ENCODE measurements around the gene MN1. TPM values are rescaled to one million over a fixed set of nuclear protein-coding genes. Genes with fewer than 3 reads are reported as not detected.

Gene MN1
- total RNA-seq, 1 donor from 2014 or later = 4.5 TPM

DNA sequence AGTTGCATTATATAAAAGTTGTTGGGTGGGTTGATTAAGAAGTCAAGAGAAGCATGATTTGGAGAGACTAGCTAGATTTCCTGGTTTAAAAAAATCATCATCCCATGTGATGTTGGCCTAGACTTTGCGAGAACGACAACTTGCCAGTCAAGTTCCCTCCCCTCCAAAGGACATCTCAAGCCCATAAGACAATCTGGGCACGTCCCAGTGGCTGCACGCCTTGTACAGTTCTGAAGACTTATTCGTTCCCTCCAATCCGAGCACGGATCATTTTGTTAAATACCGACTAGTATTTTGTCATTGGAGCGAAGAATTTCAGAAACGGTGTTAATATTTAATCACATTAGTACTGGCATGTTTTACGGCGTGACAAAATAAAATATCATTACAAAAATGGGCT lies 8.0 kb downstream of the MN1 start:
- peaks cover 51% of the 10 kb centered on the region for H3K27me3 ChIP-seq (ENCODE audit: control insufficient read depth, insufficient read depth, low read length)
- H3K36me3 ChIP-seq (ENCODE audit: control insufficient read depth, insufficient read depth, low read length) = no peaks in the 10 kb centered on the region
- H3K4me3 ChIP-seq (ENCODE audit: low read depth, low read length) = no peak overlapping the region
- TF ChIP-seq CTCF (IDR thresholded peaks at IDR 0.05; ENCODE audit: insufficient read depth, low read length, poor library complexity, severe bottlenecking) = no peak
- DNase-seq (ENCODE audit: low read depth) = no peak

DNA sequence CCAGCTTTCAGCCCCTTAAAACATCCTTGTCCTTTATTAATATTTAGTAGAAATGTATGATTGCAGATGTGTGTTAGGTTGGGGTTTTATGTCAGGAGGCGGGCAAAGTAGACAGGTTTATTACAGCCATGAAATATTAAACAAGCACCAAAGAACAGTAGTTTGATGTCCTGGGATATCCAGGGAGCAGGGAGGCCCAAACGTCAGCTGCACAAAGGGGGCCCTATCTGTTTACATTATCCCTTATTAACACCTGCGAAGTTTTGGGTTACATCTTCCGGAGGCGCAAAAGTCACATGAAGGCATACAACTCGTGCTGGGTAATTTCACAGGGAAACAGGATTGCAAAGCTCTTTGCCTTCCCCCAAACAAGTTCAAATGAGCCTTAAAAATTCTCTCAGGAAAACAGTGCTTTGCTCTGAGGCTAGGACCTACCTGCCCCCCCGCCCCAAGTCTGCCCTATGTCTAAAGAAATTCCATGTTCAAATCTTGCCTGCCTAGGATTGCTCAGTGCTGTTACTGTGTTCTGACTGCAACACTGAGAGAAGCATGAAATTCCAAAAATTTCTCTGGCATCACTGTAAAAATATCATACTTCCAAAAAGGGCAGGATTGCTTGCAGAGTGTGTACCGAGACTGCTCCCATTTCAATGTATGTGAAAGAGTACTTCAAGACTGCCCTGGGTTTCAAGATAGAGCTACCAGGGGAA lies 8.9 kb downstream of the MN1 start:
- Histone ChIP-seq H3K4me3 (ENCODE audit: low read depth, low read length) (no peak overlapping the region), H3K36me3 (ENCODE audit: control insufficient read depth, insufficient read depth, low read length) (no peaks in the 10 kb centered on the region), H3K27me3 (ENCODE audit: control insufficient read depth, insufficient read depth, low read length) (peaks cover 41% of the 10 kb centered on the region)
- TF ChIP-seq CTCF (IDR thresholded peaks at IDR 0.05; ENCODE audit: insufficient read depth, low read length, poor library complexity, severe bottlenecking) = no peak
- DNase-seq (ENCODE audit: low read depth) = no peak

DNA sequence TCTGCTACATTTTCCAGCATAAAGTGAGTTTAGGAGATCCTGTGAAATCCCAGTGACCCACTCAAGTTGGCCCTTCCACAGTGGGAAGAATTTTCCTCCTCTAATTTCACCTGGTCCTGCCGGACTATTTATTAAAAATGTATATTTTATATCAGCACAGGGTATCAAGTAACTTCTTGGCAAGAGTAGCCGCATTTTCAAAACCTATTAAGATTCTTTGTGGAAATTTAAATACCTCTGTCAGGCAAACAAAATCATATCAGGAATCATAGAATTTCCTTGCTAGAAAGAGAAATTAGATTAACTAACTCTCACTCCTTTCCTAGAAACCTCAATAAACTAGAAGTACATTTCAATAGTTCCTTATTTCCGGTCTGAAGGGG lies 9.7 kb downstream of the MN1 start:
- H3K4me3 ChIP-seq (ENCODE audit: low read depth, low read length) = no peak overlapping the region
- peaks cover 36% of the 10 kb centered on the region for H3K27me3 ChIP-seq (ENCODE audit: control insufficient read depth, insufficient read depth, low read length)
- TF ChIP-seq CTCF (IDR thresholded peaks at IDR 0.05; ENCODE audit: insufficient read depth, low read length, poor library complexity, severe bottlenecking) = no peak
- DNase-seq (ENCODE audit: low read depth) = no peak
- no peaks in the 10 kb centered on the region for H3K36me3 ChIP-seq (ENCODE audit: control insufficient read depth, insufficient read depth, low read length)

DNA sequence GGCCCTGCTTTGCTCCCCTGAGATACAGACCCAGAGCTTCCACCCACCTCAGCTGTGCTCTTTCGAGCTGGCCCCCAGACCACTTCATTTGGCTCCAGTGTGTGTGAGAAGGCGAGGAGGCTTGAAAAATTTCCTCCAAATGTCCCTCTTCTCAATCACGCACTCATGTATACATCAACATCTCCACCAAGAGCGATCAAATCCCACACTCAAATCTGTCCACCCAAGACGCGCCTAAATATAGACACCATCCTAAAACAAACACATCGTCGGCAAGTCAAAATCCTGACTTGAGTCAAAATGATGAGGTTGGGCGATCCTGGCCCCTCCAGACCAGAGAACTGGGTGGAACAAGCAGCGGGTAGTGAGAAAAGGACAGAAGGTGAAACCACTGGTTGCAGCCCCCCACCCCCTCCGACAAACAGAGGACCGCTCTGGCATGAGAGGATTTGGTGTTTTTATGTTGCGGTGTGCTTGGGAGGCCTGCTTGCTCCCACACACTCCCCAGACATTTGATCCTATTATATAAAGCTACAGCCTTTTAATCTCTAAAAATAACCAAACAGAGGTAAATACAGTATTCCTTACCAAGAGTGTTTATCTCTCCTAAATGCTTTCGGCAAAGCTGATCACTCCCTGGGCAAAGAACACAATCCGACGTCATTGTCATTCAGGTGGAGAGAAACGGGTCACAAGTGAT lies 10.2 kb downstream of the MN1 start:
- no peak for DNase-seq (ENCODE audit: low read depth)
- Histone ChIP-seq H3K36me3 (ENCODE audit: control insufficient read depth, insufficient read depth, low read length) (no peaks in the 10 kb centered on the region), H3K27me3 (ENCODE audit: control insufficient read depth, insufficient read depth, low read length) (peaks cover 30% of the 10 kb centered on the region), H3K4me3 (ENCODE audit: low read depth, low read length) (no peak overlapping the region)
- TF ChIP-seq CTCF (IDR thresholded peaks at IDR 0.05; ENCODE audit: insufficient read depth, low read length, poor library complexity, severe bottlenecking) = no peak

DNA sequence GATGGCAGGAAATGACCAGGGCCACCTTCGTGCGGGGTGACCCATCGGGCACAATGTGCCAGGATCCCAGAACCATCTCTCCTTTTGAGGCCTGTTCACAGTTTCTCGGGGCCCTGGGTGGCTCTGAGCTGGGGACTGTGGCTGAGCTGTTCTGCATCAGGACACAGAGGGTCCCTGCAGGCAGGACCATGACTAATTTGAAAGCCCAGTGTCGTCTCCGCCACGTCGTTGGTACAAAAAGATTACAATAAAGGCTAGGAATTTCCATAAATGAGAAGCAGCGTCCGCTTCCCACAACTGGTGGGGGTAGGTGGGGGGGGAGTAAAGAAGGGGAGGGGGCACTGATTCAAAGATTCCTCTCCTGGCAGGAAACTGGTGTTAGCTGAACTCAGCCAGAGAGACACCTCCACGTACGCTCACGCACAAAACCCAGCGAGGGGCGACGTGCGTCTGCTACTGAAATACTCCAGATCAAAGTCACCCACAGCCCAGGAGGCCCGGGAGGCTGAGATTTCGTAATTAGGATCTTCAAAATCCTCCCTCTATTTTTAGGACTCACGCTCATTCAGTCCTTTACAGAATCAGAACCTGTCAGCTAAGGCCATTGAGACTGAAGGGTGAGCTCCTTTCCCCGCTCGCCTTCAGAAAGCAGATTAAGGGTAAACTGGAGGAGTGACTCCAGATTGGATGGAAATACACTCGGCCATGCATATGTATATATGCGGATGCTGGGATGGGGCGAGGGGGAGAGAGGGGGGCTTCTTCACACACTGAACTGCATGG lies 11.0 kb downstream of the MN1 start:
- H3K4me3 ChIP-seq (ENCODE audit: low read depth, low read length) = no peak overlapping the region
- TF ChIP-seq CTCF (IDR thresholded peaks at IDR 0.05; ENCODE audit: insufficient read depth, low read length, poor library complexity, severe bottlenecking) = no peak
- no peak for DNase-seq (ENCODE audit: low read depth)
- peaks cover 30% of the 10 kb centered on the region for H3K27me3 ChIP-seq (ENCODE audit: control insufficient read depth, insufficient read depth, low read length)
- no peaks in the 10 kb centered on the region for H3K36me3 ChIP-seq (ENCODE audit: control insufficient read depth, insufficient read depth, low read length)
